Right renal cortex interstitium (tissue), 3 donors: Measurements from ENCODE around the gene DNAJC6. TPM values are rescaled to one million over a fixed set of nuclear protein-coding genes. Genes with fewer than 3 reads are reported as not detected.

ENCODE experiments used
- DNase-seq, 3 donors: peaks; one replicate each; pipeline ENCODE4 v3.0.0-alpha.2; 2013; ENCODE audit warnings: low read depth in 3 of 3, low spot score in 2 of 3
- polyA plus RNA-seq, 3 donors: library from polyadenylated mRNA; unstranded; fragments of 120-200 nt; gene quantifications; one replicate each; pipeline ENCODE4 v1.2.1, GENCODE V29; 2013; ENCODE audit not compliant: insufficient read length in 3 of 3

The DNAJC6 gene
- polyA plus RNA-seq, 3 donors: 5.9 to 7.2 (median 6.8) TPM

DNA sequence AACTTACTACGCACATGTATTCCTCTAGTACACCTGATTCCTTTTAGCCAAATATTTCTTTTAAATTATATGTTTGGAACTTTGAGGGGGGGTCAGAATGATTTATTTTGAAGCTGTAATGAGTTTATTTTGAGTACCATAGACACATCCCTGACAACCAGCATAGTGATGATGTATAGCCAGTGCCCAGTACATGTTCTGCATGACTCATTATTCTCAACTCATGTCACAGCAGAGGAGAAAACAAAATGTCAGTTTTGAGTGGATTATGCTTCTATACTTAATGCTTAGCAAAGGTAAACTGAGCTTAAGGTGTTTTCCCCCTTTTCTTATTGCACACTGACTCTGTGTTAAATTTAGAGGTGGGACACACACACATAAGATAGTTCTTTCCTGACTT is 88.7 kb downstream of the DNAJC6 start:
- DNase-seq: no peak

DNA sequence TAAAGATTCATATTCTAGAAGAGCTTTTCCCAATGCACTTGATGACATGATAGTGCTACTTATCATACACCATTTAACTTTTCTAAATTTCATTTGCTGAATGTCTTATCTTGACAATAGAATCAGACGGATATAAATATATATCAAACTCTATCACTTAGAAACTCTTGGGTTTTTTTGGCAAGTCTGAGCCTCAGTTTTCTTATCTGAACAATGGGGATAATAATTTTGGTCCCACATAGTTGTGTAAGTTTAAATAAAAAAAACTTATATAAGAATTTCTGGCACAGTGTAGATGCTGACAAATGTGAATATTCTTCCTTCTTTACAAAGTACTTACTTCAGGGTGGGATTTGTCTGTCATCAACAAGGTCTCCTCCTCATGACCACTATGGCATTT is 89.7 kb downstream of the DNAJC6 start:
- DNase-seq: no peak

DNA sequence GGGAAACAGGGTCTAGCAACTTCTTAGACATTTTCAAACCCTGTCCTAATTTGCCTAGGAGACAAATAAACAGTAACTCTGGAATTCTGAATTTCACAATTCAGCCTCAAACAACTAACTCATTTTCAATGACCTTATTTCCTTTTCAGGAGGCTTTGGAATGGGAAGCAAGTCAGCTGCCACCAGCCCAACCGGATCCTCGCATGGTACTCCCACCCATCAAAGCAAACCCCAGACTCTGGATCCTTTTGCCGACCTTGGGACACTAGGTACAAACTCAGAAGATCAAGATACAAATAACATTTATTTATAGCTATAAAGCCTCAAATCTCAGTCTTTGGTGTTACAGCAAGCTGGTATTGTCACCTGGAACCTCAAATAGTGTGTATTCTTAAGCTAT is 92.3 kb downstream of the DNAJC6 start:
- DNase-seq: no peak

DNA sequence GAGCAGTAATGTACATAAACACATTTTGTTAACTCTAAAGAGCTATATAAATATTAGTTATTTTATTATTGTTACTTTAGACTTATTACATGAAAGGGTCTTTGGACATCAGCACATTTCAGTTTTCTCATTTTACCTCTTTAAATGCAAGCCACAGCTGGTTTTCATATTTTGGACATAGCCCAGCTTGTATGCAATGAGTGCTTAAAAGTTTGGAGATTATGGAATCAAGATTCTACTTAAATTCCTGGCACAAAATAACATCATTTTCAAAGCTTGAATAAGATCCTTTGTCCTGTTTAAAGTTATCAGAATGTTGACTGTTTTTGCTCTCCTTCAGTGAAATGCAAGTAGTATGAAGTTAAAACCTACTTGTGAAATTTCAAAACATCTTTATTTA is 95.6 kb downstream of the DNAJC6 start:
- no peak for DNase-seq

DNA sequence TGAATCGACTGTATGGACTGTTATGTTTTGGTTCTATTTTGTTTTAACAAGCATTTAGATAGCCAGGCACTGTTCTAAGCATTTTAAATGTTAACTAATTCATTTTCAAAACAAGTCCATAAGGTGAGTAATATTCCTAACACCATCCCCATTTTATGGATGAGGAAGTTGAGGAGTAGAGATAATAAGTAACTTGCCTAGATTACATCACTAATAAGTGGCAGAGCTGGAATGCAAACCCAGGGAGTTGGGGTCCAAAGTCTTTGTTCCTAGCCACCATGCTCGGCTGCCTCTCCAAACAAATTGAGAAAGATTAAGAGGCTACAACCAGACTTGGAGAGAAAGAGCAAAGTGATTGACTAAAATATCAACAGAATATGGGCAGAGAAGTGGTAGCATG is 98.5 kb downstream of the DNAJC6 start:
- no peak for DNase-seq

DNA sequence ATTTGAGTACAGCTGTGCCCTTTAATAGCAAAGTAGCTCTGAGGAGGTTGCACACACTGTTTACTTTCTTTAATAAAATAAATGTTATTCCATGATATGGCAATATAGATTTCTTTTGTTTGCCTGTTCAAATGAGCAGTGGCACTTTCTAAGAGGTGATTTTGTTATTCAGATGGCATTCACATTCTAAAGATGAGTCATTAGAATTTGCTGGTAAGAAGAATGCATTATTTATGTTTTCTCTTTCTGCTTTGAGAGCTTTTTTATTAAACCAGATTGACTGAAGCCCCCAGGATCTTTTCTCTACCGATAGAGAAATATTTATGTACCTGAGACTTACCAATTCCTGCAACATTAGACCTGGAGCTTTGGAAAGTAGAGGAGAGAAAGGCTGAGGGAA is 100.0 kb downstream of the DNAJC6 start:
- no peak for DNase-seq

DNA sequence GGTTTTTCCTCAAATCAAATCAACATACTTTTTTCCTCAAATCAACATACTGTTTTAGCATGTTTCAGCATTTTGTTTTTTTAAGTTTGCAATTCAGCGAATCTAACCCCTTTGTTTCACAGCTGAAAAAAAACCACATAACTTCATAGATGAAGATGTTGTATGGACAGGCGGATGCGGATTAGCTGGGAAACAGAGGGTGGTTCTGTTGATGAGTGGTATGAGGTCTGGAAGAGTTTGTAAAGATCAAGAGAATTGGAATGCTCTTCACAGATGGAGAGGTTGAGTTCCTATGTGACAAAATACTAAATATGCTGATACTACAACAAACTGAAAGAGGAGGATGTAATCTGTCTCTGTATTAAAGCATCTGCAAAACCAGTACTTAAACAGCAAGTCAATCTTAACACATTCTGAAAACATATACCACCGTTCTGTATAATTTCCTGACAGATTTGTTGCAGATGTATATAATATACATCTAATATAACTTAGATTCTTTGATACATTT is 100.5 kb downstream of the DNAJC6 start:
- DNase-seq: no peak

DNA sequence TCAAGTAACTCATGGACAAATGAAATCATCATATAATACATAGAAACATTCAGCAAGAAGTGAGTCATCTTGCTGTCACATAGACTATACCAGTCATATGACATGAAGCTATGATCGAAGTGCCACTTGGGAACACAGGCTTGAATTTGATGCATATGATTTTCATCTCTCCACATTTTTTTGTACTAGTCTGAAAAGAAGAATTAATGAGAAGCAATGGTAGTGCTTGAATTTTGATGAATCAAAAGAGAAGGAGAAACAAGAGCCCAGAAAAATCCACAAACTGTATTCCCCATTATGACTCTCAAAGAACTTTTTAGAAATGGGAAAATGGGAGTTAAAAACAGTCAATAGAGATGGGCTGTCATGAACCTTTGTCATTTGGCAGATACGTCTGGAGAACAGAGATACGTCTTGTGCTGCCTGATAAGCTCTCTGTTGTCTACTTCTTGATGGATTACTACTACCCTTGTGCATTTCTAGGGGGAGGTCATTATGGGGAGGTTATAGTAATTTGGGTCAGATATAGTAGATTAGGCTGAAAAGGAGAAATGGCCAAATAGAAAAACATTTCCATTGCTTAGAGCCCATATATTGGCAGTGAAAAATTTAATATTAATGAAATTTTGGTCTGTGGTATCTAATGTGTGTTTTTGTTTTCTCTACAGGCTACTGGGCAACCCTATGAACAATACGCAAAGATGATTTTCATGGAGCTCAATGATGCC is 103.1 kb downstream of the DNAJC6 start:
- no peak for DNase-seq

DNA sequence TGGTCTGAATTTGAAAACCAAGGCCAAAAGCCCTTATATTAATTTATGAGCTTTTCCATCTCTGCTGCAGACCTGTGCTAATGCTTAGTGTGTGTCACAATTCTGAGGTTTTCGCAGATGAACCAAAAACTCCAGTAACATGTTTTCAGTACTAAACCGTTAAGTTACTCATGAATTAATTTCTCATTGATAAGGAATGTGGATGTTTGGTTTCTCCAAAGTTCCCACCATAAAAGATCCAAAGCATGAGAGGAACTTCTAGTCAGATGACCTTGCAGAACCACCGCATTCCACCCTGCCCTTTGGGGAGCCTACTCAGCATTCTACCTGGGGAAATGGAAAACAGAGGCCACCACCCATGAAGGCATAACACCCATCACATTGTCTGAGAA is 103.6 kb downstream of the DNAJC6 start:
- DNase-seq: no peak

DNA sequence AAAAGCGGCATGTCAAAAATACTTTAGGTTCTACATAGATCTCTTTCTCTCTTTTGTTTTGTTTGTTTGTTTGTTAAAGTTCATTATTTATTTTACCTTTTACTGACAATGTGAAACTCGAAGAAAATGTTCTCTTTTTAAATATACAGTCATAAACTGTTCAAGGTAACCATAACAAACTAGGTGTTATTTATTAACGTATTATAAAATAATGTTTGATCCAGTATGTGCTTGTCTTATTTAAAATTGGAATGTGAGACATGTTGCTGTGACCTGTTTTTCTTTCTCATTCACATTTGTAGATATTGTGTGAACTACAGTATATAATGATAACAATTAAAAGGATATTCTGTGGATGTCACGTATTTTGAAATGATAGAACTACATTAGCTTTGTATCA is 105.2 kb downstream of the DNAJC6 start:
- no peak for DNase-seq

DNA sequence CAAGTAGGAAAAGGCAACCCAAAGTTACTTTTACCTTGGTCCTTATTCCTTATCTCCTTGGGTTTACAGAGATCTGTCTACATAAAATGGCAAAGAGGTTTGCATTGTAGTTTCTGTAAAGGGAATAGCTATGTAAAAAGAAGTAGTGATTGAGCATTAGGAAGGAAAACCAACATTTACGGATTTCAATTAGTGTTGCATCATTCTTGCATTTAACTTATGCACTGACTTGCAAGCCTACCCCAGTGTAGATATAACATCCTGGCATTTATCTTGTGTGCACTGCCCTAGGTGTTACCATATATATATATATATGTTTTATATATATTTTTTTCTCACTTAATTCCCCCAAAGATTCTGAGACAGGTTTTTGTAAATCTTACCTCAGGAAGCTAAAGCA is 107.4 kb downstream of the DNAJC6 start:
- DNase-seq: no peak

DNA sequence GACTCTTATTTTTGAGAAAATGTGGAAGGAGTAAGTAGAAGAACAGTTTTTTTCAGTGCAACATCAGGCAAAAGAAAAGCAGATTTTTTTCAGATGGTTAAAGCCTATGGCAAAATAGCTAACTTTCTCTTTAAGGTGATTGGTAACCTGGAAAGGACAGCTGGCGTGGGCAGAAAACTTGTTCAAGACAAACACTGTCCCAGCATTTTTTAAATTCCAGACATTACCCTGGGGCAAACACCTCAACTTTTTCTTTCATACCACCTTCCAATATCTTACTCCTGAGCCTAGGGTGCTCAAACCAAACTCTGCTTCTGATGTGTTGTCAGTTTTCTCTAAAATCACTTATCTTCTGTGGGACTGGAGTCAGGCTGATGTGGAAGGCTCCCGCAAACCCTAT is 108.4 kb downstream of the DNAJC6 start:
- DNase-seq: no peak

DNA sequence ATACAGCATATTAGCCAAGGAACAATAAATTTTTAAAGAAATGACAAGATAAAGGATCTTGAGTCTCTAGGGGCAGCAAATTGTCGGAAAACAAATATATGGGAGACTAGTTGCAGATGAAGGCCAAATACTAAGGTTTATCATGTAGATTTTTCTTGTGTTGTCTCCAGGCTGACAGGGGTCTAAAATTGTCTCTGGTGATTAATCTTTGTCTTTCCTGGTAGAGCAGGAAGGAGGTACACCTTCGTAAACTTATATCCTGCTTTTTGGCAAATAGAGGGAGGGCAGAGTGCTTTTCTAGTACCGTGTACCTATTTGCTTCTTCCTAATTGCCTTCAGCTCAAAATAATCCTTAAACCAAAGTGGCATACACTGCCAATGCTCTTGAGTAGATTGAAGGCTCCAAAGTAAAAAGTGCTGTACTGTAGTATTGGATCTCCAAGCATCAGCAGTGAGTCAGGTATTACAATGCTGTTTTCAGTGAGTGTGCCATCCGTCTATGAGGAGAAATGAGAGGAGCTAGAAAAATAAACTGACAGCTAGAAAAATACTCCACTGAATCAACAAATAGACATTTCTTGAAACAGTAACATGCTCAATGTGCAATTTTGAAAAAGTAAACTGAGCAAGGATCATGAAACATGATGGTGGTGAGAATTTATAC is 109.3 kb downstream of the DNAJC6 start:
- no peak for DNase-seq

DNA sequence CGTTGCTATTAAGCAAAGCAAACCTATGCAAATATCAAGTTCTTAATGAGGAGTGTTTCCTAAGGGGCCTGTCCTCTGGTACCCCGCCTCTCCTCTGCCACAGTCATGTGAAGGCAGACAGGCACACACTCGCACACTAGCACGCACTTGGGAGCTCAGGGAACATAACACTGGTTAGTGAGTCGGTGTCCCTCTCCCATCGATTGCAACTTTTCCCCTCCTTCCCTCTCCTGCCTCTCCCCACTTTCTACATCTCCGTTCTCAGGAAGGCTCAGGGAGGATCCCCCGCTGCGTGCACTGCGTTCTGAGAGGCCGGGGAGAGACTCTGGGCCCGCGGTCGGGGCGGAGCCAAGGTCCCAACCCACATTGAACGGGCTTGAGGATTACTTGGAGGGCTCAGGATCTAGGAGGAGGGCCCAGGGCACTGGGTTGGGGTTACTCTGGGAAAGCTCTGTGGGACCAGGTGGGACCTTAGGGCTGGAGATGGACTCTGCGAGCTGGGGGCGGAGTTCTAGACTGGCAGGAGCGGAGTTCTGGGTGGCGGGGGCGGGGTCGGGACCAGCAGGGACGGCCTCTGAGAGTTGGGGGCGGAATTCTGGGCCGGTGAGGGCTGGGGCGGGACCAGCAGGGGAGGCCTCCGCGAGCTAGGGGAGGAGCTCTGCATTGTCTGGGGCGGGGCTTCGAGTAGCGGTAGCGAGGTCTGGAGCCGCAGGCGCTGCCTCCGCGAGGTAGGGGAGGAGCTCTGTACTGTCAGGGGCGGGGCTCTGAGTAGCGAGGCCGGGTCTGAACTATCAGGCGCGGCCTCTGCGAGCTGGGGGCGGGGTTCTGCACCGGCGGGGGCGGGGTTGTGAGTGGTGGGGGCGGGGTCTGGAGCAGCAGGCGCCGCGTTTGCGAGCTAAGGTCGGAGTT is 110.6 kb downstream of the DNAJC6 start:
- DNase-seq: peak; percentile 87 to 95 (median 90)

DNA sequence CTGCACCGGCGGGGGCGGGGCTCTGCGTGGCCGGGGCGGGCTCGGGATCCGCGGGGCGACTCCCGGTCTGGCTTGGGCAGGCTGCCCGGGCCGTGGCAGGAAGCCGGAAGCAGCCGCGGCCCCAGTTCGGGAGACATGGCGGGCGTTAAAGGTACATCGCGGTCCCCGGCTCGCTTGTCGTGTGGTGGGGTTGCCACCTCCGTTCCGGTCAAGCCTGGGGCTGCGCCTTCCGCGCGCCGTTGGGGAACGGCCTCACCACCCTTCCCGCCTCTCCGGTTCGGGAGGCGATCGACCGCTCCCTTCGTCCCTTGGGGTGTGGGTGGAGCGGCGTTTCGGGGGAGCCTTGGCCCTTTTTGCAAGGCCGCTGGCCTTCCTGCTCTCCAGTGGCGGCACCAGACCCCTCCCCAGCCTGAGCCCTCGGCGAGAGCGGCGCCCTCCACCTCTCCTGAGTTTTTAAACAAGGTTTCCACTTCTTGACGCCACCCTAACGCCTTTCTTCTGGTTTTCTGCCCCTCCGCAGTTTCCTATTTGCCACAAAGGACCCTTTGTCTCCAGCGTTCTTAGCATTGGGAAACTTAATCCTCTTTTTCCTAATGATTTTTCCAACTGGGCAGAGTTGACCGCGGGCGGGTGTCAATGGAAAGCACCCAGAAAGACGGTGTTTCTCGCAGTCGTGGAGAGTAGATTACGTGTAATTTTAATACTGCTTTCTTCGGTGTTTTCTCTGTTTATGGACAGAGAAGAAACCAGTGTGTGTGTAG is 111.4 kb downstream of the DNAJC6 start, which contains the start of the genes LEPR and LEPROT:
Gene LEPR (plus strand): TSS at position 79 of the 761 bp plus-strand sequence. CDS start 144,898 bp downstream, outside the sequence.
Gene LEPROT (plus strand): TSS at position 79 of the 761 bp plus-strand sequence. CDS start 57 bp downstream, at position 136.
- peak; percentile 41 to 53 (median 45) for DNase-seq

DNA sequence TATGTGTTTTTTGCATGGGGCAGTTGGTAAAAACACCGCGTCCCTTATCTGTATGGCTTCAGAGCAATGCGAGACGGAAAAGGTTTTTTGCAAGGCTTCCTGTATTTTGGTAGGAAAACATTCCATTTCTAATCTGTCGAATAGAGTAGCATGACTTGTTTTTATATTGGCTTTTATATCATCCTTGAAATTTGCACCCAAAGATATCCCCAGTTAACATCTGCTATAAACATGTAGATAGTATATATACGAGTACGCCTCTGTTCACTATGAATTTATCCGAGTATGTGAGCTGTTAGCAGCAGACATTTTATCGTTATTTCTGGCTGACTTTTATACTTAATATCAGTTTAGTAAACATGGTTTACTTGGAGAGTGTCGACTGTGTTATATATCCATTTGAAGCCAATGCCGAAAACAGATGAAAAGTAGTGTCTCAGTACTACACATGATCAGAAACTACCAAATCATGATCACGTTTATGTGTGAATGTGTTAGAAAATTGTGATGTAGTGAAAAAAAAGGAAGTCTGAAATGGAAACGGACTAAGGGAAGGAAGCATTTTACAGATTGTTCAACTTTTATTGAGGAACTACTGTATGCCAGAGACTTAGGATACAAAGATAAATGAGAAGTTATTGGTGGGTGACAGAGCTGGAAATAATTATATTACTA is 112.1 kb downstream of the DNAJC6 start:
- peak in 1 of 3 donors; percentile 48 for DNase-seq

DNA sequence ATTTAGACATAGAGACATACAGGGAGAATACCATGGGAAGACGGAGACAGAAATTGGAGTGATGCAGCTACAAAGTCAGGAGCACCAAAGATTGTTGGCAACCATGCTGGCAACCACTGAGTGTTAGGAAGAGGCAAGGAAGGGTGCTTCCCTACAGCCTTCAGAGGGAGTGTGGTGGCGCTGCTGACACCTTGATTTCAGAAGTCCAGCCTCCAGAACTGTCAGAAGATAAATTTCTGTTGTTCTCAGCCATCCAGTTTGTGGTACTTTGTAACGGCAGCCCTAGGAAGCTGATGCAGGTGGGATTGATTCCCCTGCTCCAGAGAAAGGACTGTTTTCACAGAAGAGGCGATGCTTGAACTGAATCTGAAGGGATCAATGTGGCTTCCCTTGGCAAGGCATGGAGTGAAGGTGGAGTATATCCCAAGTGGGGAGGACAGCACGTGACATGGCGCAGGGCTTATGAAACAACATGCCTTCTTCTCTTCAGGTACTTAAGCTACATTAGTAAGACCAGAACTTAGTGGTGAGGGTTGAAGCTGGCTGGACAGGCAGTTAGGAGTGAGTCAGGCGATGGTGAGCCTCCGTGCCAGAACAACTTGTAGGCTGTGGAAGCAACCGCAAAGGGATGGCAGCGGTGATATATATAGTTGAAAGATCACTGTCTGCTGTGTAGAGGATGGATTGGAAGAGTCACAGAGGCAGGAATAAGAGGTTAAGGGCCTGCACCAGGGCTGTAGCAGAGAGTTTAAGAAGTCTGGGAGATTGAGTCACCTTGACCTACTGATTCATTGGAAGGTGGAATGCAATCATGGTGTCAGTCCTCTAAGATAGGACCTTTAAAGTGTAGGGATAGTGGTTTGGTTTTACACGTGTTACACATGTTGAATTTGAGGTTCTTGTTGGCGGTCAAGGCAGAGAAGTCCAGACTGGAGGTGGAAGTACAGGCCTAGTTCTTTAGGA is 113.2 kb downstream of the DNAJC6 start:
- DNase-seq: no peak

DNA sequence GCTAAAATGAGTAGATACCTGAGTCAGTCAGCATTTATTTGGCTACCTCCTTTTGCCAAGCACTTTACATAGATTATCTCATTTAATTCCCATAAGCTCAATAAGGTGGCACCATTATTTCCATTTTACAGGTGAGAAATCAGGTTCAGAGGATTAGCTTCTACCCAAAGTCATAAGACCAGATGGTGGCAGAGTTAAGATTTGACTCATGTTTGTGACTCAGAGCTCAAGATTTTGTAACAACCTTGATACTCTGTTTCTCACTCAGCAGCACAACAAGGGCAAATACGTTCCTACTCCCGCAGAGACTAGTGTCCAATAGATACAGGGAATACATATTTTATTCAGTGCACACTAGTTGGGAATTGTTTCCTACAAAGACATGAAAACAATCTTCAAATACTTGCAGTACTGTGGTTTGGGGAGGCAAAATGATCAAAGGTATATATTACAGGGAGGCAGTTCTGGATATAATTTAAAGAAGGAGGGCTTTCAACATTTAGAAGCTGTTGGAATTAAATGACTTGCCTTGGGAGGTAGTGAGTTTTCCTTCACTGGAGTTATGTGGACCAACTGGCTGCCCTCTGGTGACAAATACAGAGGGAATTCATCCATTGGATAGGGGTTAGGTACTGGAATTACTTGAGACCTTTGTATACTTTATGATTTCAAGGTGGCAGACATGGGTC is 114.7 kb downstream of the DNAJC6 start:
- no peak for DNase-seq
